GM19099 (cell line): ENCODE measurements around the gene ARHGEF1.

Experiments
- POLR2A ChIP-seq: IDR thresholded peaks from 3 replicates; pipeline ENCODE4 v1.6.1; 2011; ENCODE audit warnings: low read depth; ENCODE audit not compliant: insufficient read length; ENCODE audit errors: extremely low read depth

Gene ARHGEF1

DNA sequence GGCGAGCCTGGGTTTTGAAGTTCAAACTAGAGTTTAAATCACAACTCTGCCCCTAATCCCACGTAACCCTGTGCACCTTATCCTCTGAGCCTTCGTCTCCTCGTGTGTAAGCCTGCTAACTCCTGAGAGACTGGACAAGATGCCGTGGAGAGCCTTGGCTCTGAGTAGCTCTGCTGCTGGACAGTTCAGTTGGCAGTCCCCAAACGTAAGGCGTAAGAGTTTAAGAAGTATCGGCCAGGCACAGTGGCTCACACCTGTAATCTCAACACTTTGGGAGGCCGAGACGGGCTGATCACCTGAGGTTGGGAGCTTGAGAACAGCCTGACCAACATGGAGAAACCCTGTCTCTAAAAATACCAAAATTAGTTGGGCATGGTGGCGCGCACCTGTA lies 10.6 kb upstream of the ARHGEF1 start:
- no peak for TF ChIP-seq POLR2A

DNA sequence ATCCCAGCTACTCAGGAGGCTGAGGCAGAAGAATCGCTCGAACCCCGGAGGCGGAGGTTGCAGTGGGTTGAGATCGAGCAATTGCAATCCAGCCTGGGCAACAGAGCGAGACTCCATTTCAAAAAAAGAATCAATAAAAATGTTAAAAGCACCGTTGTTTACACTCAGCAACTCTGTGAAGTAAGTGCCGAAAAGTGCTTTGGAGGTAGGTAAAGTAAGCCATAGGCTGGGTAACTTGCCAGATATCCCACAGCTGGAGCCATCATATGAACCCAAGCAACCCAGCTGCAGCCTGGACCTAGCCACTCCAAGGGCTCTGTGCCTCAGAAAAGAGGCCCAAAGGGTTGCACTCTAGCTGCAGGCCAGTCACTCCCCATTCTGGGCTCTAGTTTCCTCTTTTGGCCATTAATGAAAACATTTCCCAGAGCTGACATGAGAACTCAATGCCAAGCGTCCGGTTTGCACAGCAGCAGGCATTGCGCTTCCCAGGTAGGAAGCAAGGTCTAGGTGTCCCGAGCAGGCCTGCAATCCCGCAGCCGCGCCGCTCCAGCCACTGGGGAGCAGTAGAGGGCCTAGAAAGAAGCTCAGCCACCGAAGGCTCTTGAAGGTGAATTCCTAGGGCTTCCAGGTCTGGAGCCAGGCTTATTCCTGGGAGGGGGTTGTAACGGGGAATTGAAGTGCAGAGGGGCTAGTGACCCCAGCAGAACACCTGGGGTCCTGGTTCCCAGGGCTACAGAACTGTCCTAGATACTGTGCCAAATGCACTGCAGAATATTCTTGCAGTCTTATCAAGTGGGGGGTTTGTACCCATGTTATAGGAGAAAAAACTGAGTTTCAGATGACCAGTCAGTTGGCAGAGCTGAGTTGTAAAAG lies 10.0 kb upstream of the ARHGEF1 start:
- peak; percentile 45 for TF ChIP-seq POLR2A

DNA sequence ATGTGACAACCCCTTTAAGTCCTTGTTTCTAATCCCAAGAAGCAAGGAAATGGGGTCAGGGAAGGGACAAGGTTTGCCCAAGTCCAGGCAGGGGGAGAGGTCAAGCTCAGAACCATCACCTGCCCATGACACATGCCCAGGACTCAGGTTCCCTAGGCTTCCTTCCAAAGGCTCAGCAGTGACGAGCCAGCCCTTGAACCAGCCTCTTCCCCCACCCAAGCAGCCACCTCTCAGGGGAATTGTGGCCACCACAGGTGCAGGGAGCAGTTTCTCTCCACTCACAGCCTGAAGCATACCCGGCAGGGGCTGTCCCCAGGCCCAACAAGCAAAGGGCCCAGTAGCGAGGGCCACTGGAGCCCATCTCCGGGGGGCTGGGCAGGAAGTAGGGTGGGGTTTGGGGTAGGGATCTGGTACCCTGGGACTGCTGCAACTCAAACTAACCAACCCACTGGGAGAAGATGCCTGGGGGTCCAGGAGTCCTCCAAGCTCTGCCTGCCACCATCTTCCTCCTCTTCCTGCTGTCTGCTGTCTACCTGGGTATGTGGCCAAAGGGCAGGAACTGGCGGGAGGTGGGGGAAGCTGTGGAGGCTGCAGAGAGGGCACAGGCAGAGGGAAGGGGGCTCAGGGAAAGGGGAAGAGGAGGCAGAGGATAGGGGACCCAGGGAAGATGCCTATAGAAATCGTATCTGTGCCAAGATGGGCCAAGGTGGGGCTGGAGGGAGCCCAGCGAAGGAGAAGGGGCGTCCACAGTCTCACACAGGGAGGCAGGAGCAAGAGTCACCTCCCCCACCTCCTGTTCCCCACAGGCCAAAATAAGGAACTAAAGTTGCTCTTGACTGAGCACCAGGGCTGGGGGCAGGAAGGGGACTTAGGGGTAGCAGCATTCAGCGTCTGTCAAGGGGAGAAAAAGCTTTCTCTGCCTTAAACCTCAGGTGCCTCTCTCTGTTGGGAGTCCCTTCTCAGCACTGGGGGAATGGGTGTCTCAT lies 5.8 kb upstream of the ARHGEF1 start, which contains the start of gene CD79A:
Gene CD79A, plus strand, starts transcription at position 433 of the 986 bp plus-strand sequence. Its CDS starts 26 bp downstream, at position 459.
- peak; percentile 83 for TF ChIP-seq POLR2A

DNA sequence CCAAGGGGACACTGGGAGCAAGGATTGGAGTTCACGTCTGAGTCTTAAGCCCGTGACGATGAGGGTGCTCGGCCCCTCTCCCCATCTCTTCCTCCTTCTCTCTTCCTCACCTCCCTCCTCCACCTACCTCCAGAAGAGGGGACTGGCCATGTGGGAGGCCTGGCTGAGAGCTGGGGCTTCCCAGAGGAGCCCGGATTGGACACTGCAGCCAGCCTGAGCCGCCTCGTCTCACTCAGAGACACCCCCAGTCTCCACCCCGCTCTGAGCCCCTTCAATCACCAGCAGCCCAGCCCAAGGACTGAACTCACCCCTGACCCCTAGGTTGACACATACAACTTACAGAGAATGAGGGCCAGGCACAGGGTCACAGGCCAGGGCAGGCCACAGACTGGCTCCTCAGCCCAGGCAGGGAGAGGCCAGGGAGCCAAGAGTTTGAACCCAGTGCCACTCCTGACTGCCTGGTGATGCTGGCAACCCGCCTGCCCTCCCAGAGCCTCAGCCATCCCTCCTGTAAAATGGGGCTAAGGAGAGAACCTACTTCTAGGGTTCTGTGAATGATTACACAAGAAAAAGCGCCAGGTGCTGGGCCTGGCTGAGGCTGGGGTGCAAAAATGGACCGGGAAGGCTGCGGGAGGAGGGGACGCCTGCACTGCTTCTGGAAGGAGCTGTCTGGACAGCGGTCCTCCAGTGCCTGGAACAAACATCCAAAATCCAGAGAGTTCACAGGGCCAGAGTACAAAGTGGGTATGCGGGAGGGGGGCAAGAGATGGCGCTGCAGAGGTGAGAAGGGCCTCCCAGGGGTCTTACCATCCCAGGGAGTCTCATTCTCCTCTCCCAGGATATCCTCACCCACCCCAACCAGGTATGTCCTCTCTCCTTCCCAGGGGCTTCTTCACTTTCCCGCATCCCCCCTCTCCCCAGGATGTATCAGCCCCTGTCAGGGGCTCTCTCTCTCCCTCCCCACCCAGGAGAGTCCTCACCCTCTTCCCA lies 4.8 kb upstream of the ARHGEF1 start:
- peak; percentile 74 for TF ChIP-seq POLR2A

DNA sequence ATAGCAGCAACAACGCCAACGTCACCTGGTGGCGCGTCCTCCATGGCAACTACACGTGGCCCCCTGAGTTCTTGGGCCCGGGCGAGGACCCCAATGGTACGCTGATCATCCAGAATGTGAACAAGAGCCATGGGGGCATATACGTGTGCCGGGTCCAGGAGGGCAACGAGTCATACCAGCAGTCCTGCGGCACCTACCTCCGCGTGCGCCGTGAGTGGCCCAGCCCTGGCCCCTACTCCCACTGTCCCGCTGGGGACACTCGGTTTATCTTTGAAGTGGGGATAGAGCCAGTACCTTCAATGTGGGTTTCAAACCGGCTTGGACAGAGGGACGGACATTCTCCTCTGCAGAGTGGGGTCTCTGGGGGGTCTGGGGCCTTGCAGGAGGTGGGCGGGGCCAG lies 3.9 kb upstream of the ARHGEF1 start:
- no peak for TF ChIP-seq POLR2A

DNA sequence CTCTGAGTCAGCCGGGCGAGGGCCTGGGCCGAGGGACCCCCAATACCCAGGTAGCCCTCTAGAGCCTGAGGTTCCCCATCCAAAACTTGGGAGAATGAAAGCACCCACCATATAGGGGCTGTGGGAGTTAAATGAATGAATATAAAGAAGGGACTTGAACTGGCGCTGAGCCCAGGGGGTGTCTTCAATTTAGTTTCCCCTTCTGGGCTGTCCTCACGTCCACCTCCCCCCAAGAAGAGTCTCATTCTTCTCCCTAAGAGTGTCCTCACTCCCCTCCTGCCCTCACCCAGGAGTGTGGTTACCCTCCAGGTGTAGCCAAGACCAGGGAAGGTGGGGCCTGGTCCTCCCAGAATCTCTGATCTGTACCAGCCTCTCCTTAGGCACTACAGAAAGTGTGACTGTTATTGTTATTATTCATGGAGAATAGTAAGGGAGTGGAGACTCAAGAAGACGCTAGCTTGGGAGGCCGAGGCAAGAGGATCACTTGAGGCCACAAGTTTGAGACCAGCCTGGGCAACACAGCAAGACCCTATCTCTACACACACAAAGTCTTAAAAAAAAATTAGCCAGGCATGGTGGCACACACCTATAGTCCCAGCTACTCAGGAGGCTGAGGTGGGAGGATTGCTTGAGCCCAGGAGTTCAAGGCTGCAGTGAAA lies 3.2 kb upstream of the ARHGEF1 start:
- no peak for TF ChIP-seq POLR2A

DNA sequence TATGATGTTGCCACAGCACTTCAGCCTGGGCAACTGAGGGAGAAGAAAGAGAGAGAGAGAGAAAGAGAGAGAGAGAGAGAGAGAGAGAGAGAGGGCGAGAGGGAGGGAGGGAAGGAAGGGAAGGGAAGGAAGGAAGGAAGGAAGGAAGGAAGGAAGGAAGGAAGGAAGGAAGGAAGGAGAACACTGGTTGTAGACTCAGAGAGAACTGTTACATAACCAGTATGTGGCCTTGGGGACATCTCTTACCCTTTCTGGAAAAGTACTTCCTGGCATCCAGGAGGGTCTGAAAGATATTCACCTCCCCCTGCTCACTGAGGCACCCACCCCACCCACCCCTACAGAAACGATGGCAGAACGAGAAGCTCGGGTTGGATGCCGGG lies 2.7 kb upstream of the ARHGEF1 start:
- no peak for TF ChIP-seq POLR2A

DNA sequence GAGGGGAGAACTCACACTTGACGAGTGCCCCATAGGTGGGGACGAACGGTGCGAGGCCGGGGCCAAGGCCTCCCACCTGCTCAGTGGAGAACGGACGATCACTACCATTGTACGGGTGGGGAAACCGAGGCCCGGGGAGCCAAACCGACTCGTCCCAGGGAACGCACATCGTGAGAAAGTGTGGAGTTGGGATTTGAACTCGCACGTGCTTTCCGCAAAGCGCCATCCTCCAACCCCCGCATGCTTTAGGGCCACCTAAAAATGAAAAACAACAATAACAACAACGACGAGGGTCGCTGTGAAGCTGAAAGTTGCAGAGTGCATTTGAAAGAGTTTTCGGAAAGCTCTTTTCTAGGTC lies 458 bp downstream of the ARHGEF1 start:
- TF ChIP-seq POLR2A = no peak

DNA sequence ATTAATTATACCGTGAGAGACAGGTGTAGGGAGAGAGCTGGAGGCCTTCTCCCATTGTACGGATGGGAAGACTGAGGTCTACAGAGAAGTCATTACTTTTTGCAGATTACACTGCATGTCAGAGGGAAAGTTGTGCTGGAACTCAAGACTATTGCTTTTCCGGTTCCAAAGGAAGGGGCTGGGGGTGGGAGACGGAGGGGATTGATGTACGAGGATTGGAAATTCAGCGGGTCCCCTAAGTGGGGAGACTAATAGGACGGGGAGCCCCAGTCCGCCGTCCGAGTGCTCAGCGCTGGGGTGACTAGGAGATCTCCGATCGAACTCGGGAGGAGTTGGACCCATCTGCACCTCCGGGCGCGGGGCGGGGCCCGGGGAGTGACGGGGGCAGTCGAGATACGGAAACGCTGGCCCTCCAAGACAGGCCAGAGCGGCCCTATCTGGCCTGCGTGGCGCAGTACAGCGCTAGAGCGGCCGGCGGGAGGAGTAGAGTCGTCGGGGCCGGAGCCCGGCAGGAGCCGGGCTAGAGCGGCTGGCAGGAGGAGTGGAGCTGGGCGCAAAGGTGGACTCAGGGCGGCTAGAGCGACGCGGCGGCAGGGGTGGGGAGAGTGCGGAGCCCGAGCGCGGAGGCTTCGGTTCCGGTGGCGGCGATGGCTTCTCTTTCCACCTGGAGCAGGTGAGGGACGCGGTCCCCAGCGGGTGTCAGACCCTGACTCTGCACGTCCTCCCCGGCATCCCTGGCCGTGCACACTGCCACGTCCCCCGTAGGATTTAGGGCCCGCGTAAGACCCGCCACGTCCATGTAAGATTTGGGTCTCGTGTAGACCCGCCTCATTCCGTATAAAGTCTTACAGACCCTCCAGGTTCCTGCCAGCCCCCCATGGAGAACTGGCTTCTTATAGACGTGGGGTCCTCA lies 1.1 kb downstream of the ARHGEF1 start:
- peak; percentile 94 for TF ChIP-seq POLR2A

DNA sequence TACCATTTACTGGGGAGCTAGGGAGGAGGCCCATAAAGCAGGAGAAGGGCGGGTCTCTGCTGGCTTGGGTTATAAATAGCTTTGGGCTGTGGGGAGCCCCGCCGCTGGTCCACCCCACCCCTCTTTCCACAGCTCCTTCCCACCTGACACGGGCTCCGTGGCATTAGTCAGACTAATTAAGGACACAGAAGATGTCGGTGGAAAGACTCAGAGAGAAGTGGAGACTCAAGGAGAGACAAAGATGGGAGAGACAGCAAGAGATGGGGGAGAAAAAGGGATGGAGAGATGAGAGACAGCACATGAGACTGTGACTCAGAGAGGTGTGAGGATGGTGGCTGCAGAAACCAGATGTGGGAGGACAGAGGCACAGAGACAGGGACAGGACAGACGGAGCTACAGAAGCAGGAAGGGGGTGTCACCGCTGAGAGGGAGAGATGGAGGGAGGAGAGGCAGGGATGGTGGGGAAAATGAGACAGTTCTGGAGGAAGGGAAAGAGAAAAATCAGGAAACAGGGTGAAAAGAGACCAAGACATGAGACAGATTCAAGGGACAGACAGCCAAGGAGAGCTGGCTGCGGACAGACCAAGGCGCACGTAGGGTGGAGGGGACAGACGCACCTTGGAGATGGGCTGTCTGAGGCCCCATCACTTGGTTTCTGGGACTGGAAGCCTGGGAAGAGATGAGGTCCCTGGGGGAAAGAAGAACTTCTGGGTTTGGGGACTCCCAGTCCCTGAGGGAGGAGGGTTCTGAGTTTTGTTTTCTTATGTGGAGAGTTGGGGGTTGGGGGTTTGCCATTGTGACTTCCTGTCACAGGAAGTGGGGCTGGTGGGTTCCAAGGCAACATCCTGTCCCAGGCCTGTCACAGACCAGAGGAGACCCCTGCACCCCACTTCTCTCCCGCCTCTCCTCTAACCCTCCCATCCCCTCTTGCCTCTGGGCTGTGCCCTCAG lies 4.1 kb downstream of the ARHGEF1 start:
- peak; percentile 16 for TF ChIP-seq POLR2A

DNA sequence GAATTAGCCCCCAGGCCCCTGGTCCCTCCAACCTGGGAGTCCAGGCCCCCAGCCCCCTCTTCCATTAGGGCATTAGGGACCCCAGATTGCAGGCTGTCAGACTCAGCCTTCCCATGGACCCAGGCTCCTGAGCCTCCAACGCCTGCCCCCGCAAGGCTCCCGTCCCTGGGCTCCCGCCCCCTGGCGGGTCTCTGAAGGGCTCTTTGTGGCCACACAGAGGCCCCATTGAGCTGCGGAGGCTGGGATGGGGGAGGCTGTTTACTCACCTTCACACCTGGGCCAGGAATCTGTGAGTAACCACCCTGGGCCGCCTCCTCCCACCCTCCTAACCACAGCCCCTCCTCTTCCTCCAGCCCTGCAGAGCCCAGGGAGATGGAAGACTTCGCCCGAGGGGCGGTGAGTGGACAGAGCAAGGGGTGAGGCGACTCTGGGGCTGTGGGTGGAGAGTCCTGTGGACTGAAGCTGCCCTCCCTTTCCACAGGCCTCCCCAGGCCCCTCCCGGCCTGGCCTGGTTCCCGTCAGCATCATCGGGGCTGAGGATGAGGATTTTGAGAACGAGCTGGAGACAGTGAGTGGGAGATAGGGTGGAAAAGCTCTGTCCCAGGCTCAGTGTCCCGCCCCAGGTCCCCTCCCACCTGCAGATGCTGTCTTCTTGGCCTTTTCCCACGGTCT lies 4.9 kb downstream of the ARHGEF1 start:
- no peak for TF ChIP-seq POLR2A
